Measurements from ENCODE around the gene MLLT11.
"Not testable (repeated sequence)": the region's sequence is repeated elsewhere in the genome, so short reads cannot be mapped to it uniquely, and the experiment has no call there.

Gene MLLT11

DNA sequence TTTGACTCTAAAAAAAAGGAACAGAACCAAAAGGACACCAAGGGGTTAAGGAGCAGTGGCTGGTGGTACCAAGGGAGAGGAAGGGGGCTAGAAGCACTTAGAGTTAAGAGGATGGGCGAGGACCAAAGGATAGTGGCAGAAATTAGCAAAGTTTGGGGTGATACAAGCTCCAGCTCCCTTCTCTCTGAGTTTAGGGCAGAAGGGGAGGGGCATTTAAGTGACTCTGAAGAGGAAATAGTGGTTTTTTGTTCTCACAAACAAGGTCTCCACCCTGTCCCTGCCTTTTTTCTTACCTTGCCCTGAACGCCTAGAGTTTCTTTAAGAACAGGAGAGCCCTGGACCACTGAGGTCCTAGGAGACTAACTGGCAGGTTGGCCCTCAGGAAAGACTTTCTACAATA is 4.0 kb upstream of the MLLT11 start:
- no peak for DNase-seq (ENCODE audit: low read depth in 3 of 3)

DNA sequence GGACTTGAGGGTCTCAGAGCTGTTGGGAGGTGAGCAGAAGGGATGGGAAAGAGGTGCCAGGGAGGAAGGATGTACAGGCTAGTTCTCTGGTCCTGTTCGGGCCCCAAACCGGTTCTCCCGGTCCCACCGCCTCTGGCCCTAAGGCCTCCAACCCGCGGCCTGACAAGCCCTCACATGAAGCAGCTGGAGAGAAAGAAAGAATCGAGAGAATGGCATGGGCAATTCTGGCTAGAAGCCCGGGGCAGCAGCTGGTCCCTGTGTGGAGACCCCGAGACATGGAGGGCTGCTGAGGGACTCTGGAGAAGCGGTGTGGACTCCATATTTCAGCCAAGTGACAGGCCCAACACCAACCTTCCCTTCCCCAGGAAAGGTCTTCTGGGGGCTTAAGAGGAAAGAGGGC is 1.5 kb upstream of the MLLT11 start:
- DNase-seq (ENCODE audit: low read depth in 3 of 3), result no peak

DNA sequence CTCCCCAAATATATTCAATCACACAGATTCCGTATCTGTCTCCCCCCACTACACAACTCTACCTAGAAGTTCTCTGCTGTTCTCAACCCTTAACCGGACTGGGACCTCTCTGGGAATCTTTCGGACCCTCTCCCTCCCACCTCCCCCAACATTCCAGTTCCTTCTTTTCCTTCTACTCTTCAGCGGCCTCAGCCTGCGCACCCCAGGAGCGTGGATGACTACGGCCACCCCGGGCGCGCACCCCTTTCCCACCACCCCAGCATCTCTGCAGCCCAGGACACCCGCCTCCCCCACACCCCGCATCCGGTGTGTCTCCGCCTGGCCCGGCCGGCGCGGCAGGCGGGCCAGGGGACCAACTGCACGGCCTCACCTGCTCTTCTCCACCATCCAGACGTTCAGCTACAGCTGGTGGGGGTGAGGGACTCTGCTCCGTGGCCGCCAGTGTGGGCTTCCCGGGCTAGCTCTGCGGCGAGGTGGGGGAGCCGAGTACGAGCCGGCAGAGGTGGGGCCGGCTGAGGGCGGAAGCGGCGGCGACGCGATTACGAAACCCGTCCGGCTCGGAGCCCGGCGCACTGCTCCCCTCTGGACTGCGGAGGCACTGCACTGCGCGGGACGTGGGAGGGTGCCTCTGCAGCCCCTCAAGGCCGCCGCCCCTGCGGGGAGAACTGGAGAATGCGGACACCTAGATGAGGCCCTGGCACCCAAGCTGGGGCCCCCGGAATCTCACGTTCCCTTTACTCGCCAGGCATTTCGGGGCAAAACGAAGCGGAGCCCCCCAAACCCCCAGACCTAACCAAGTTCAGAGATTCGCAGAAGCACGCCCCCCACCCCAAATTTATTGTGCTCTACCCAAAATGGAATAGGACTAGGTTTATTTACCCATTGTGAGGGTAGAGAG is 839 bp upstream of the MLLT11 start, which contains the start of gene CDC42SE1:
CDC42SE1 (minus strand) TSS at position 514 of the 898 bp plus-strand sequence. CDS start 3,892 bp downstream, outside the sequence.
- DNase-seq (ENCODE audit: low read depth in 3 of 3), result peak; percentile 62 to 69 (median 62)

DNA sequence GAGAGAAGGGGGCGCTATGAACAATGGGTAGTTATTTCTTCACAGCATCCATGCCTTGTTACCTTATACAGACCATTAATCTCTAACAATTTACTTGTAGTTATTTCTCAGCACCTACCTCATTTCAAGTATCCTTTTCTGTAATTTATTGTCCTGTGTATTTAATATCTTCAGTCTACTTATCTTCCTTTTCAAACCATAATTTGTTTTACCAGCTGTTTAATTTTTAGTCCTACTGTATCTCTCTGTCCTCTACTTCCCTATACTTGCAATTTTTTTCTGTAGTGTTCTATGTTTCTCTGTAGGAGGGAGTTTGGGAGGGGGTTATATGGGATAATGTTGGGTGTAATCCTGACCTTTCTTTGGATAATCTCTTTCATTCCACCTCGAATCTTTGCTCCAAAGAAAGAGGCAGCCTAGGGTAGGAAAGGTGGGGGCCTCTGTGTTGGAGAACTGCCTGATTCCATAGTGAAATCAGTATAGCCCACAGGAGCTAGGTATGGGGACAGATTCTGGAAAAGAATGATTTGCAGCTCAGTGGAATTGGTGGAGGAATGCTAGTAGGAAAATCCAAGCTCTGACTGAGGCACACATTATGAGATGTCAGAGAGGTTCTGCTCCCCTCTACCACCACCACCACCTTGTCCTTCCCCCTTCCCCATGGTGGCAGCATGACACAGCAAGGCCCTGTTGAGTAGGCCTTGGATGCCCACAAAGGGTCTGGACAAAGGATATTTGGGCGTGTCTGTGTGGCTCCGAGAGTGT is 642 bp downstream of the MLLT11 start:
- no peak for DNase-seq (ENCODE audit: low read depth in 3 of 3)

DNA sequence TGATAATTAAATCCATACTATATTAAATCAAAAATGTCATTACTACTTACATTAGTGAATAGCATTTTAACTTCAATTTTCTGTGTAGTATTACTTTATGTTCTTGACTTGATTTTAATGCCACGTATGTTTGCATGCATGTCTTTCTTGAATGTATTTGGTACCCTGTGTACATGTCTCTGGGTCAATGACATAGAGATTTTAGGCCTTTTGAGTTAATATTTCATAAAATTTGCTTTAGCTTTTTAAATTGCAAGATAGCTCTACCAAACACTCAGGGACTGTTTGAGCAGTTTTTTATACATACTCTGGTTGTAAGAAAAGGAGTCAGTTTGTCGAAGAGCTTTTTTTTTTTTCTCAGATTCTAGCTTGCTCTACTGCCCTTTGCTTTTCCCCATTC is 1.5 kb downstream of the MLLT11 start:
- DNase-seq (ENCODE audit: low read depth in 3 of 3), result no peak

DNA sequence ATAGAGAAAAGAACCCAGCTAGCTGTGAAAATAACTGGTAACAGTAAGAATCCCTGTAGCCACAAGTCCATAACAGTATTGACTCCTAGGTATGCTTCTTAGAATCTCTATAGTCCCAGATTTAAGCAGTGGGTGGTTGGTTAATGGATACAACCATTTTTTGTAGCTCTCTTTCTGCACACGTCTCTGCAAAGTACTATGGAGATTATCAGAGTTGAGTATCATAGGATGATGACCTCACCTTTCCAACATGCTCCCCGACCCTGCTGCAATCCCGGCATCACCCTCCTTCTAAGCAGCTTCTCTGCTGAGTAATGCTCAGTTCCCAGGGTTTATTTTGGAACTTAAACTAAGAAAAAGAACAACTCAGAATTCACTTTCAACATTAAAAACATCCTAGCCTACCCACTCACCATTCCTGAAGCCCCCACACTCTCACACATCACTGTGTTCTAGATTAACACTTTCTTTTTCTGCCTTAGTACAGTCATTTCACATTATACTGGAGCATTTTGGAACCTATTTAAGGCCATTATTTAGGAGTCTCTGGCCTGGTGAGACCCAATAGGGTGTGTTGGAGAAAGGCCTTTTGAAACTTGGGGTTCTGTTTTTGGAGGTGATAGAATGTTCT is 2.7 kb downstream of the MLLT11 start:
- no peak for DNase-seq (ENCODE audit: low read depth in 3 of 3)

DNA sequence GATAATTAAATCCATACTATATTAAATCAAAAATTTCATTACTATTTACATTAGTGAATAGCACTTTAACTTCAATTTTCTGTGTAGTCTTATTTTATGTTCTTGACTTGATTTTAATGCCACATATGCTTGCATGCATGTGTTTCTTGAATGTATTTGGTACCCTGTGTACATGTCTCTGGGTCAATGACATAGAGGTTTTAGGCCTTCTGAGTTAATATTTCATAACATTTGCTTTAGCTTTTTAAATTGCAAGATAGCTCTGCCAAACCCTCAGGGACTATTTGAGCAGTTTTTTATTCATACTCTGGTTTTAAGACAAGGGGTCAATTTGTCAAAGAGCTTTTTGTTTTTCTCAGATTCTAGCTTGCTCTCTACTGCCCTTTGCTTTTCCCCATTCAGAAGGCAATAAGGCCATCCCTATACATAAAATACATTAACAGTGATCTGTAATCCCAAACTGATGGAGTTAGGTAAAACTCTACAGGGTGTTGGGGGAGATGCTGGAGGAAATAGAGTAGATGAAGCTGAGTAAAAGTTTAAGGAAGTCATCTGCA is 5.0 kb downstream of the MLLT11 start:
- DNase-seq (ENCODE audit: low read depth in 3 of 3), result no peak

DNA sequence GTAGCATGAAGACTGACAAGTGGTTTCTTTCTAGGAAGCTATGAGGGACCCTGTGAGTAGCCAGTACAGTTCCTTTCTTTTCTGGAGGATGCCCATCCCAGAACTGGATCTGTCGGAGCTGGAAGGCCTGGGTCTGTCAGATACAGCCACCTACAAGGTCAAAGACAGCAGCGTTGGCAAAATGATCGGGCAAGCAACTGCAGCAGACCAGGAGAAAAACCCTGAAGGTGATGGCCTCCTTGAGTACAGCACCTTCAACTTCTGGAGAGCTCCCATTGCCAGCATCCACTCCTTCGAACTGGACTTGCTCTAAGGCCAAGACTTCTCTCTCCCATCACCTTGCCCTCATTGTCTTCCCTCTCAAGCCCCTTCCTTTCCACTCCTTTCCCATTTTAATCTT is 7.0 kb downstream of the MLLT11 start:
- DNase-seq (ENCODE audit: low read depth in 3 of 3), result no peak

DNA sequence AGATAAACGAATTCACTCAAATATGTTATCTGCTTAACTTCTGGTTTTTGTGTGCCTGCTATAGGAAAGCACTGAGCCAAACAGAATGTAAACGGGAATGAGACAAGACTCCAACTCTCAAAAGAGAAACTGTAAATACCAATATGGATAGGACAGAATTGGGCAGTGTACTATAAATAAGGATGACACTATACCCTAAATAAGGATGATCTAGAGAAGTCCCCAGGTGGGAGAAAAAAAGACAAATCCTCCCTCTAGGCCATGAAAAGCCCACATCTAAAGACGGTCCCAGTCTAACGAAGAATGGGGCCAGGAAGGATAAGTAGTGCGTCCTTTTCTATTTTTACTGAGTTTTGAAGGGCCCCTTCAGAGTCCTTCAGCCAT is 8.9 kb downstream of the MLLT11 start:
- DNase-seq (ENCODE audit: low read depth in 3 of 3), result no peak

DNA sequence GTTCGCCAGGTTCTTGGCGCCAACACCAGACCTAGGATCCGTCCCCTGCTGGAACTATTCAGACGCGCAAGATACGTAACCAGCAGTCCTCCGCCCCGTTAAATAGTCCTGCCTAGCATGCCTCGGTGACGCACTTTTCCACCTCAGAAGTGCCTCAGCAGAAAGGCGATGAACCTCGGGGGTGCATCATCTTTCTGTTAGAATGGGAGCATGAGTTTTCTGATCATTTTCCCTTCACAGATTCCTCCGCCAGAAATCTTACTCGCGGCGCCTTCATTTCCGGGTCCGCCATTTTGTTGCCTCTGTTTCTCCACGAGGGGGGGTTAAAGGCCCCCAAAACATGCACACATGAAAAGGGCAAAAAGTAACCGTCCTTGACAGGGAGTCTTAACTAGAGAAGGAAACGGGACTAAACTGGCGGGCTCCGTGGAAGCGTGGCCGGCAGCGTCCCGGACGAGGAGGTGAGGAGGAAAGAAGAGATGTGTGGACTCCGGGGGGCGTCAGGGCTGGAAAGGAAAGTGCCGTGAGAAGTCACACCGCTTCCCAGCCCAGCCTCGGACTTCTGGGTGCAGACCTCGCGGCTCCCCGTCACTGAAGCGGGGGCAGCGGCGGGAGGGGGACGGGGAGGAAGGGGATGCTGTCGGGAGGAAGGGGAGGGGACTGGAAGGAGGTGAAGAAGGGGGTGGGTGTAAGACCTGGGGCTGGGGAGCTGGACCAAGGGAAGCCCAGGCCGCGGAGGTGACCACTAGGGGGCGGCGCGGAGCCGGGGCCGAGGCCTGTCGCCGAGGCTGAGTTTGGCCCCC is 10.5 kb downstream of the MLLT11 start, which contains the start of gene GABPB2:
GABPB2 (plus strand) TSS at position 288 of the 803 bp plus-strand sequence. CDS start 17,429 bp downstream, outside the sequence.
- peak; percentile 66 to 88 (median 72) for DNase-seq (ENCODE audit: low read depth in 3 of 3)

DNA sequence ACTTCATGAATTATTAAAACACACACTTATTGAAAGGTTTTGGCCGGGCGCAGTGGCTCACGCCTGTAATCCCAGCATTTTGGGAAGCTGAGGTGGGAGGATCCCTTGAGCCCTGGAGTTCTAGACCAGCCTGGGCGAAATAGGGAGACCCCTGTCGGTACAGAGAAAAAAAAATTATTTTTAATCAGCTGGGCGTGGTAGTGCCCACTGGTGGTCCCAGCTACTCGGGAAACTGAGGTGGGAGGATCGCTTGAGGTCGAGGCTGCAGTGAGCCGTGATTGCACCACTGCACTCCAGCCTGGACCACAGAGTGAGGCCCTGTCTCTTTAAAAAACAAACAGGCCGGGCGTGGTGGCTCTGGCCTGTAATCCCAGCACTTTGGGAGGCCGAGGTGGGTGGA is 12.0 kb downstream of the MLLT11 start:
- DNase-seq (ENCODE audit: low read depth in 3 of 3), result no peak

DNA sequence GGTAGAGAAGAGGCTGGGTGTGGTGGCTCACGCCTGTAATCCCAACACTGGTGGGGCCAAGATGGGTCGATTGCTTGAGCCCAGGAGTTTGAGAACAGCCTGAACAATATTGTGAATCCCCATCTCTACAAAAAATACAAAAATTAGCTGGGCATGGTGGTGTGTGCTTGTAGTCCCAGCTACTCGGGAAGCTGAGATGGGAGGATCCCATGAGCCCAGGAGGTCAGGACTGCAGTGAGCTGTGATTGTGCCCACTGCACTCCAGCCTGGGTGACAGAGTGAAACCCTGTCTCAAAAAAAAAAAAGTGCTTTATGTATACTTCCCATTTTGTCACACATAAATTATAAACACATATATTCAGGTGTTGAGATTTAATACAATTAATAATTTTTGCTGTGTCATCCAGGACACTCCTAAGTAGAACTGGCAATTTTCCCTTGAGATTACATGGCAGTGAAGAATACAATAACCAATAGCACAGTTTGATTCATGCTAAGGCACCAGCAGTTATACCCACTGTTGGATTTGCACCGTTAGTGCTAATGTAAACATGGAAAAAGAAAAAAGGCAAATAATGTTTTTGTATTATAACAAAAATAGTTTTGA is 25.9 kb downstream of the MLLT11 start:
- no peak for DNase-seq (ENCODE audit: low read depth in 3 of 3)

DNA sequence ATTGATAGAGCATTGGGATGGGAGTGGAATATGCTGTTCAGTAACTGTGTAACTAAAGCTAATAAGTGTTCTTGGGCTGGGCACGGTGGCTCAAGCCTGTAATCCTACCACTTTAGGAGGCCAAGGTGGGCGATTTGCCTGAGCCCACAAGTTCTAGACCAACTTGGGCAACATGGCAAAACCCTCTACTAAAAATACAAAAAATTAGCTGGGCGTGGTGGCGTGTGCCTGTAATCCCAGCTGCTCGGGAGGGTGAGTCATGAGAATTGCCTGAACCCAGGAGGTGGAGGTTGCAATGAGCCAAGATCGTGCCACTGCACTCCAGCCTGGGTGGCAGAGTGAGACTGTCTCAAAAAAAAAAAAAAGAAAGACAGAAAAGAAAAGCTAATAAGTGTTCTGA is 37.2 kb downstream of the MLLT11 start:
- not testable (repeated sequence) for DNase-seq (ENCODE audit: low read depth in 3 of 3)

DNA sequence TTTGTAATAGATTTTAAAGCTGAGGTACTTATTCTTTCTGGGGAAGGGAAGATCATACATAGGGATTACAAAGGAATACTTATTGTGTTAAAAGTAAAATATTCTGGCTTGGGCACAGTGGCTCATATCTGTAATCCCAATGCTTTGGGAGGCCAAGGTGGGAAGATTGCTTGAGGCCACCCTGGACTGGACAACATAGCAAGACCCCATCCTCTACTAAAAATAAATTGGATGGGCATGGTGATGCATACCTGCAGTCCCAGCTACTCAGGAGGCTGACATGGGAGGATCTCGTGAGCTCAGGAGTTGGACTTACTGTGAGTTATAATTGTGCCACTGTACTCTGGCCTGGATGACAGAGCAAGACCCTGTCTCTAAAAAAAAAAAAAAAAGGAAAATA is 37.9 kb downstream of the MLLT11 start:
- DNase-seq (ENCODE audit: low read depth in 3 of 3), result no peak

DNA sequence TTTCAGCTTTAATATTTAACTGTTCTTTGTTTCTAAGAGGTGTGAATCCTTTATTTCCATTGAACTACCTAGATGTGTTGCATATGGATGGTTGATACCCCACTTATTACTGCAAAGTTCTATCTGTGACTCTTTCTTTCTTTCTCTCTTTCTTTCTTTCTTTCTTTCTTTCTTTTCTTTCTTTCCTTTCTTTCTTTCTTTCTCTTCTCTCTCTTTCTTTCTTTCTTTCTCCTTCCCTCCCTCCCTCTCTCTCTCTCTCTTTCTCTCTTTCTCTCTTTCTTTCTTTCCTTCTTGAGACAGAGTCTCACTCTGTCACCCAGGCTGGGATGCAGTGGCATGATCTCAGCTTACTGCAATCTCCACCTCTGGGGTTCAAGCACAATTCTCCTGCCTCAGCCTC is 44.4 kb downstream of the MLLT11 start:
- no peak for DNase-seq (ENCODE audit: low read depth in 3 of 3)

DNA sequence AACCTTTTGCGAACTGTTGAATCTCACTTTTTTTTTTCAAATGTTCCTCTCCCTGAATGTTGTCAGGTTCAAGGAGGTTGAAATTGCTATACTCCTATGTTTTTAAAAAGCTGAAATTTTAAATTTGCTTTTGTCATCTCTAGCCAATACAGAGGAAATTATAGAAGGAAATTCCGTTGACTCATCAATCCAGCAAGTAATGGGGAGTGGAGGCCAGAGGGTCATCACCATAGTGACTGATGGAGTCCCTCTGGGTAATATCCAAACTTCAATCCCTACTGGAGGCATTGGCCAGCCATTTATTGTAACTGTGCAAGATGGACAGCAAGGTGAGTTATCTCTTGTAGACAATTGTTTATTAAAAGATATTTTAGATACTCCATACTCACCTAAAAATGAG is 46.7 kb downstream of the MLLT11 start:
- no peak for DNase-seq (ENCODE audit: low read depth in 3 of 3)

DNA sequence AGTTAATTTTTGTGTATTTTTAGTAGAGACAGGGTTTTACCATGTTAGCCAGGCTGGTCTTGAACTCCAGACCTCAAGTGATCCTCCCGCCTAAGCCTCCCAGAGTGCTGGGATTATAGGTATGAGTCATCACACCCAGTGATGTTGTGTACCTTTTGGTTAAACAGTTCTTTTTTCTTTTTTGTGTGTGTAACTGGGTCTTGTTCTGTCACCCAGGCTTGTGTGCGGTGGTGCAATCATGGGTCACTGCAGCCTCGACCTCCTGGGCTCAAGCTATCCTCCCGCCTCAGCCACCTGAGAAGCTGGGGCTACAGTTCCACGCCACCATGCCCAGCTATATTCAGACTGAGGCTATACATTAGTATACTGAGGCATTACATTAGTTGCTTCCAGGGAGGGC is 48.1 kb downstream of the MLLT11 start:
- no peak for DNase-seq (ENCODE audit: low read depth in 3 of 3)

DNA sequence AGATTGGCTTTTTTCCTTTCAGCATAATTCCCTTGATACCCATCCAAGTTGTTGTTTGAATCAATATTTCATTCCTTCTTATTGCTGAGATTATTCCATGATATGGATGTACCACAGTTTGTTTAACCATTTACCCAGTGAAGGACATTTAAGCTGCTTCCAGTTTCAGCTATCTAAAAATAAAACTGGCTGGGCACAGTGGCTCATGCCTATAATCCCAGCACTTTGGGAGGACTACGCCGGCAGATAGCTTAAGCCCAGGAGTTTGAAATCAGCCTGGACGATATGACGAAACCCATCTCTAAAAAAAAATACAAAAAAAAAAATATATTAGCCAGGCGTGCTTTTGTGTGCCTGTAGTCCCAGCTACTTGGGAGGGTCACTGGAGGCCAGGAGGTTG is 53.7 kb downstream of the MLLT11 start:
- no peak for DNase-seq (ENCODE audit: low read depth in 3 of 3)
